ENCODE measurements around the gene BSND.

The BSND gene

GRCh38 chr1:54998677-54999076, at the start of gene BSND:
TSS of gene BSND (plus strand) at chr1:54998933. CDS start at chr1:54999187, 254 bp downstream.
- Histone ChIP-seq H3K36me3 (ENCODE audit: control insufficient read depth in 1 of 2, insufficient read depth in 2 of 2, low read length in 2 of 2) (no peaks in the 10 kb centered on the region), H3K27me3 (ENCODE audit: control insufficient read depth in 1 of 2, insufficient read depth in 2 of 2, low read length in 2 of 2) (peaks cover 8 to 30% of the 10 kb centered on the region in 2 donors), H3K27ac (ENCODE audit: low read depth, low read length) (no peak within 1 kb of the TSS), H3K9me3 (ENCODE audit: control insufficient read depth in 1 of 2, low read length in 2 of 2) (no peaks in the 10 kb centered on the region), H3K4me1 (ENCODE audit: control insufficient read depth in 1 of 2, insufficient read depth in 2 of 2, low read length in 2 of 2) (no peaks in the 10 kb centered on the region), H3K9ac (ENCODE audit: low read depth in 1 of 2, low read length in 2 of 2) (no peak within 1 kb of the TSS), H3K4me3 (ENCODE audit: low read depth in 1 of 2, low read length in 2 of 2) (no peak within 1 kb of the TSS)

DNA sequence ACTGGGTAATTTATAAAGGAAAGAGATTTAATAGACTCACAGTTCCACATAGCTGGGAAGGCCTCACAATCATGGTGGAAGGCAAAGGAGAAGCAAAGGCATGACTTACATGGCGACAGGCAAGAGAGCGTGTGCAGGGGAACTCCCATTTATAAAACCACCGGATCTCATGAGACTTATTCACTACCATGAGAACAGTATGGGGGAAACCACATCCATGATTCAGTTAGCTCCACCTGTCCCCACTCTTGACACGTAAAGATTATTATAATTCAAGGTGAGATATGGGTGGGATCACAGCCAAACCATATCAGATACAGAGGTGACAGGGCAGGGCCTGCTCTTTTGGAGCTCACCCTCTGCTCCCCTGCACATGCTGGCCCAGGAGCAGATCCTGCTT, 49.7 kb upstream of the BSND start:
- peaks cover 19 to 28% of the 10 kb centered on the region in 2 donors for H3K4me1 ChIP-seq (ENCODE audit: control insufficient read depth in 1 of 2, insufficient read depth in 2 of 2, low read length in 2 of 2)
- H3K27me3 ChIP-seq (ENCODE audit: control insufficient read depth in 1 of 2, insufficient read depth in 2 of 2, low read length in 2 of 2) = no peaks in the 10 kb centered on the region
- H3K4me3 ChIP-seq (ENCODE audit: low read depth in 1 of 2, low read length in 2 of 2) = no peak overlapping the region
- H3K27ac ChIP-seq (ENCODE audit: low read depth, low read length) = no peak overlapping the region
- H3K36me3 ChIP-seq (ENCODE audit: control insufficient read depth in 1 of 2, insufficient read depth in 2 of 2, low read length in 2 of 2) = no peaks in the 10 kb centered on the region
- no peak overlapping the region for H3K9ac ChIP-seq (ENCODE audit: low read depth in 1 of 2, low read length in 2 of 2)
- H3K9me3 ChIP-seq (ENCODE audit: control insufficient read depth in 1 of 2, low read length in 2 of 2) = no peaks in the 10 kb centered on the region

- peaks cover 19 to 25% of the 10 kb centered on the region in 2 donors for H3K4me1 ChIP-seq (ENCODE audit: control insufficient read depth in 1 of 2, insufficient read depth in 2 of 2, low read length in 2 of 2)
- H3K36me3 ChIP-seq (ENCODE audit: control insufficient read depth in 1 of 2, insufficient read depth in 2 of 2, low read length in 2 of 2) = no peaks in the 10 kb centered on the region
- H3K27me3 ChIP-seq (ENCODE audit: control insufficient read depth in 1 of 2, insufficient read depth in 2 of 2, low read length in 2 of 2) = no peaks in the 10 kb centered on the region
- H3K27ac ChIP-seq (ENCODE audit: low read depth, low read length) = no peak overlapping the region
- no peaks in the 10 kb centered on the region for H3K9me3 ChIP-seq (ENCODE audit: control insufficient read depth in 1 of 2, low read length in 2 of 2)
- H3K9ac ChIP-seq (ENCODE audit: low read depth in 1 of 2, low read length in 2 of 2) = no peak overlapping the region
- H3K4me3 ChIP-seq (ENCODE audit: low read depth in 1 of 2, low read length in 2 of 2) = no peak overlapping the region
Observed at GRCh38 chr1:54950006-54950368, 48.7 kb upstream of the BSND start.

GRCh38 chr1:54950369-54951163, 48.2 kb upstream of the BSND start:
- Histone ChIP-seq H3K9me3 (ENCODE audit: control insufficient read depth in 1 of 2, low read length in 2 of 2) (no peaks in the 10 kb centered on the region), H3K27me3 (ENCODE audit: control insufficient read depth in 1 of 2, insufficient read depth in 2 of 2, low read length in 2 of 2) (no peaks in the 10 kb centered on the region), H3K9ac (ENCODE audit: low read depth in 1 of 2, low read length in 2 of 2) (peak overlapping the region in 1 of 2 donors; percentile 49), H3K27ac (ENCODE audit: low read depth, low read length) (no peak overlapping the region), H3K36me3 (ENCODE audit: control insufficient read depth in 1 of 2, insufficient read depth in 2 of 2, low read length in 2 of 2) (no peaks in the 10 kb centered on the region), H3K4me3 (ENCODE audit: low read depth in 1 of 2, low read length in 2 of 2) (peak overlapping the region in 1 of 2 donors; percentile 51), H3K4me1 (ENCODE audit: control insufficient read depth in 1 of 2, insufficient read depth in 2 of 2, low read length in 2 of 2) (peaks cover 19 to 20% of the 10 kb centered on the region in 2 donors)

GRCh38 chr1:54951810-54952226, 46.9 kb upstream of the BSND start:
- Histone ChIP-seq H3K4me3 (ENCODE audit: low read depth in 1 of 2, low read length in 2 of 2) (no peak overlapping the region), H3K27ac (ENCODE audit: low read depth, low read length) (no peak overlapping the region), H3K36me3 (ENCODE audit: control insufficient read depth in 1 of 2, insufficient read depth in 2 of 2, low read length in 2 of 2) (no peaks in the 10 kb centered on the region), H3K9me3 (ENCODE audit: control insufficient read depth in 1 of 2, low read length in 2 of 2) (no peaks in the 10 kb centered on the region), H3K4me1 (ENCODE audit: control insufficient read depth in 1 of 2, insufficient read depth in 2 of 2, low read length in 2 of 2) (peaks cover 8 to 11% of the 10 kb centered on the region in 2 donors), H3K9ac (ENCODE audit: low read depth in 1 of 2, low read length in 2 of 2) (no peak overlapping the region), H3K27me3 (ENCODE audit: control insufficient read depth in 1 of 2, insufficient read depth in 2 of 2, low read length in 2 of 2) (no peaks in the 10 kb centered on the region)

DNA sequence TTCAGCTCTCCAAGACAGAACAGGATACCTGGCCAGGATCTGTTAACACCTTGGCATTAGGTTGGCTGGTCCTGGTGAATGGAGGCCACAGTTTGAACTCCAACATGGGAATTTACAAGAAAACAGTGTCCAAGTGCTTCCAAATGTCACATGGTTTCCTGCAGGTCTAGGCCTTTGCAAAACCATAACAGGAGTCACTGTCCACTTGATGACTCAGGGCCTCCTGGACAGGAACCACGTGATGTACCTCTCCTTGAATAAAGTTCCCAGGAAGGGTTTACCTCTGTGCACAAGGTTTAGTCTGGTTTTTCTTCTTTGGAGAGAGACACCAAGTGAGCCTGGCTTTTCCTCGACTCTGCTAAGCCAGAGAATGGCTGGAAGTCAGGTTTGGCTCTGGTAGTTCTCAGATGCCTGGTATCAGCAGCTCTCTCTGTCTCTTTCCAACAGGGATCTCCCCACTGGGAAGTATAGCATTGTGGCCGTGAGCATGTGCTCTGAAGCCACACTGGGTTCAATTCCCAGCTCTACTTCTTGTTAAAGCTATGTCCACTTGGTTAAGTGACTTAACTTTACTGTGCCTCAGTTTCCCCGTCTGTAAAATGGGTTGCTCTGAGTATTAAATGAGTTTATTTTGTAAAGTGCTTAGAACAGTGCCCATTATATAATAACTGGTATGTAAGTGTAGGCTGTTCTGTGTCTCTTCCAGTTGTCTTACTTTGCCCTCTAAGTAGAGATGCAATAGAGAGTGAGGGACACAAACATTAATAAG, 45.6 kb upstream of the BSND start:
- H3K27ac ChIP-seq (ENCODE audit: low read depth, low read length) = no peak overlapping the region
- no peak overlapping the region for H3K4me3 ChIP-seq (ENCODE audit: low read depth in 1 of 2, low read length in 2 of 2)
- no peaks in the 10 kb centered on the region for H3K27me3 ChIP-seq (ENCODE audit: control insufficient read depth in 1 of 2, insufficient read depth in 2 of 2, low read length in 2 of 2)
- peaks cover 0 to 1% of the 10 kb centered on the region in 2 donors for H3K9me3 ChIP-seq (ENCODE audit: control insufficient read depth in 1 of 2, low read length in 2 of 2)
- no peaks in the 10 kb centered on the region for H3K36me3 ChIP-seq (ENCODE audit: control insufficient read depth in 1 of 2, insufficient read depth in 2 of 2, low read length in 2 of 2)
- H3K4me1 ChIP-seq (ENCODE audit: control insufficient read depth in 1 of 2, insufficient read depth in 2 of 2, low read length in 2 of 2) = peaks cover 8 to 11% of the 10 kb centered on the region in 2 donors
- H3K9ac ChIP-seq (ENCODE audit: low read depth in 1 of 2, low read length in 2 of 2) = no peak overlapping the region

DNA sequence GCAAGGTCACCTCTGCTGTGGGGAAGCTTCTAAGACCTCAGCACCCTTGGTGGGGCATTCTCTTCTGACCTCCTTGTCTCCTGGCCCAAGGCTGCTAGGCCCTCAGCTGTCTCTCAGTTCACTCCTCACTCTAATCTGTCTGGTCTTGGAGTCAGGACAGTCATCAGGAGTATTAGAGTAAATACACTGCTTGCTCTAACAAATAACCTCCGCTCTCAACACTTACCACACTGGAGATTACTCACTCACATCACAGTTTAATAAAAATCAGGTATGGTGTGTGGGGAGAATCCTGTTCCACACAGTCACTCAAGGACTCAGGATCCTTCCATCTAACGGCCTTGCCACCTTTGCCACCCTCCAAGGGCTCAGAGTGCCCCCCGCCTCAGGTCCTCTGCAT, 44.9 kb upstream of the BSND start:
- H3K36me3 ChIP-seq (ENCODE audit: control insufficient read depth in 1 of 2, insufficient read depth in 2 of 2, low read length in 2 of 2) = no peaks in the 10 kb centered on the region

GRCh38 chr1:54955359-54955758, 43.4 kb upstream of the BSND start:
- Histone ChIP-seq H3K27me3 (ENCODE audit: control insufficient read depth in 1 of 2, insufficient read depth in 2 of 2, low read length in 2 of 2) (no peaks in the 10 kb centered on the region), H3K9ac (ENCODE audit: low read depth in 1 of 2, low read length in 2 of 2) (no peak overlapping the region), H3K9me3 (ENCODE audit: control insufficient read depth in 1 of 2, low read length in 2 of 2) (peaks cover 0 to 3% of the 10 kb centered on the region in 2 donors), H3K4me1 (ENCODE audit: control insufficient read depth in 1 of 2, insufficient read depth in 2 of 2, low read length in 2 of 2) (peaks cover 4 to 7% of the 10 kb centered on the region in 2 donors), H3K36me3 (ENCODE audit: control insufficient read depth in 1 of 2, insufficient read depth in 2 of 2, low read length in 2 of 2) (no peaks in the 10 kb centered on the region), H3K27ac (ENCODE audit: low read depth, low read length) (no peak overlapping the region), H3K4me3 (ENCODE audit: low read depth in 1 of 2, low read length in 2 of 2) (no peak overlapping the region)

More for the DNA sequence above, 44.9 kb upstream of the BSND start:
- Histone ChIP-seq H3K9ac (ENCODE audit: low read depth in 1 of 2, low read length in 2 of 2) (no peak overlapping the region), H3K27ac (ENCODE audit: low read depth, low read length) (no peak overlapping the region), H3K9me3 (ENCODE audit: control insufficient read depth in 1 of 2, low read length in 2 of 2) (peaks cover 0 to 3% of the 10 kb centered on the region in 2 donors), H3K4me1 (ENCODE audit: control insufficient read depth in 1 of 2, insufficient read depth in 2 of 2, low read length in 2 of 2) (peaks cover 8 to 11% of the 10 kb centered on the region in 2 donors), H3K4me3 (ENCODE audit: low read depth in 1 of 2, low read length in 2 of 2) (no peak overlapping the region), H3K27me3 (ENCODE audit: control insufficient read depth in 1 of 2, insufficient read depth in 2 of 2, low read length in 2 of 2) (no peaks in the 10 kb centered on the region)

GRCh38 chr1:54956726-54957125, 42.0 kb upstream of the BSND start:
- Histone ChIP-seq H3K27ac (ENCODE audit: low read depth, low read length) (no peak overlapping the region), H3K4me3 (ENCODE audit: low read depth in 1 of 2, low read length in 2 of 2) (no peak overlapping the region), H3K27me3 (ENCODE audit: control insufficient read depth in 1 of 2, insufficient read depth in 2 of 2, low read length in 2 of 2) (no peaks in the 10 kb centered on the region), H3K36me3 (ENCODE audit: control insufficient read depth in 1 of 2, insufficient read depth in 2 of 2, low read length in 2 of 2) (no peaks in the 10 kb centered on the region), H3K4me1 (ENCODE audit: control insufficient read depth in 1 of 2, insufficient read depth in 2 of 2, low read length in 2 of 2) (no peaks in the 10 kb centered on the region), H3K9me3 (ENCODE audit: control insufficient read depth in 1 of 2, low read length in 2 of 2) (peaks cover 0 to 3% of the 10 kb centered on the region in 2 donors), H3K9ac (ENCODE audit: low read depth in 1 of 2, low read length in 2 of 2) (no peak overlapping the region)

DNA sequence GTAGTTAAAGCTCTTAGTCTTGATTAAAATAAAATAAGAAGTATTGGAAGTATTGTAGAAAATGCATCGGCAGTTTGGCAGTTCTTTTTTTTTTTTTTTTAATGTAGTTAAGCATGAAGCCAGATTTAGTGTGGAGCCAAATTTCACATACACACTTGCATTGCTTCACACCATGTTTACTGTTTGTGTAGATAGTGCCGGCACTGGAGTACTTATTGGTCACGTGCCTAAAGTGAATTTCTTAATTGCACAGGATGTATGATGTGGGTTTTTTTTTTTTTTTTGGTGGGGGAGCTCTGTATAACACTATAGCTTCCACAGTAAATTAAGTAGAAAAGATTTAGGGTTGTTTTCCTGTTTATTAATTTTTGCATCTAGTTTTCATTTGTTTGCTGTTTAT, 39.5 kb upstream of the BSND start:
- H3K9me3 ChIP-seq (ENCODE audit: control insufficient read depth in 1 of 2, low read length in 2 of 2) = peaks cover 0 to 3% of the 10 kb centered on the region in 2 donors
- H3K9ac ChIP-seq (ENCODE audit: low read depth in 1 of 2, low read length in 2 of 2) = no peak overlapping the region
- no peak overlapping the region for H3K4me3 ChIP-seq (ENCODE audit: low read depth in 1 of 2, low read length in 2 of 2)
- no peaks in the 10 kb centered on the region for H3K4me1 ChIP-seq (ENCODE audit: control insufficient read depth in 1 of 2, insufficient read depth in 2 of 2, low read length in 2 of 2)
- no peak overlapping the region for H3K27ac ChIP-seq (ENCODE audit: low read depth, low read length)
- H3K36me3 ChIP-seq (ENCODE audit: control insufficient read depth in 1 of 2, insufficient read depth in 2 of 2, low read length in 2 of 2) = no peaks in the 10 kb centered on the region
- no peaks in the 10 kb centered on the region for H3K27me3 ChIP-seq (ENCODE audit: control insufficient read depth in 1 of 2, insufficient read depth in 2 of 2, low read length in 2 of 2)

Data from duodenal mucosa (tissue), 2 donors.